ENCODE results near the gene VPS37D.

GRCh38 chr7:73618538-73618937 is 49.1 kb upstream of the VPS37D start:
- TF ChIP-seq EZH2 (IDR thresholded peaks at IDR 0.05; ENCODE audit: borderline replicate concordance, insufficient read depth, low read length, poor library complexity, severe bottlenecking): no peak
- TF ChIP-seq TAF1 (IDR thresholded peaks at IDR 0.05; ENCODE audit: low read depth): no peak
- TF ChIP-seq CTCF (IDR thresholded peaks at IDR 0.05; ENCODE audit: poor library complexity, severe bottlenecking): no peak
- no peak for TF ChIP-seq REST (IDR thresholded peaks at IDR 0.05; ENCODE audit: borderline replicate concordance)
- TF ChIP-seq POLR2AphosphoS5 (IDR thresholded peaks at IDR 0.05): no peak
